Thyroid gland (tissue), 4 donors: Measurements from ENCODE around the gene CREG2.

Experiments
- POLR2A ChIP-seq, 2 donors: fragments of 450-650 bp; IDR thresholded peaks; one replicate each; pipeline ENCODE4 v1.6.1; 2017; ENCODE audit warnings: antibody characterized with exemption in 2 of 2, mild to moderate bottlenecking in 2 of 2, moderate library complexity in 1 of 2
- TF ChIP-seq, protein P1 (sequence below), 6 experiments: fragments of 200-600 bp in 3 of 6; fragments of 450-650 bp in 3 of 6; sonication (generic) in 3 of 6; IDR thresholded peaks; one replicate each; pipeline ENCODE4 v1.5.1; 2016 to 2019; ENCODE audit warnings: antibody characterized with exemption in 6 of 6, mild to moderate bottlenecking in 2 of 6, inconsistent platforms in 1 of 6, moderate library complexity in 1 of 6

- TF ChIP-seq, protein P1, sequence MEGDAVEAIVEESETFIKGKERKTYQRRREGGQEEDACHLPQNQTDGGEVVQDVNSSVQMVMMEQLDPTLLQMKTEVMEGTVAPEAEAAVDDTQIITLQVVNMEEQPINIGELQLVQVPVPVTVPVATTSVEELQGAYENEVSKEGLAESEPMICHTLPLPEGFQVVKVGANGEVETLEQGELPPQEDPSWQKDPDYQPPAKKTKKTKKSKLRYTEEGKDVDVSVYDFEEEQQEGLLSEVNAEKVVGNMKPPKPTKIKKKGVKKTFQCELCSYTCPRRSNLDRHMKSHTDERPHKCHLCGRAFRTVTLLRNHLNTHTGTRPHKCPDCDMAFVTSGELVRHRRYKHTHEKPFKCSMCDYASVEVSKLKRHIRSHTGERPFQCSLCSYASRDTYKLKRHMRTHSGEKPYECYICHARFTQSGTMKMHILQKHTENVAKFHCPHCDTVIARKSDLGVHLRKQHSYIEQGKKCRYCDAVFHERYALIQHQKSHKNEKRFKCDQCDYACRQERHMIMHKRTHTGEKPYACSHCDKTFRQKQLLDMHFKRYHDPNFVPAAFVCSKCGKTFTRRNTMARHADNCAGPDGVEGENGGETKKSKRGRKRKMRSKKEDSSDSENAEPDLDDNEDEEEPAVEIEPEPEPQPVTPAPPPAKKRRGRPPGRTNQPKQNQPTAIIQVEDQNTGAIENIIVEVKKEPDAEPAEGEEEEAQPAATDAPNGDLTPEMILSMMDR (IDR thresholded peaks at IDR 0.05): no peak
- no peak for TF ChIP-seq POLR2A (IDR thresholded peaks at IDR 0.05)
These were observed 80.9 kb downstream of the CREG2 start for GRCh38 chr2:101306410-101306809.
